H9 (cell line): ENCODE measurements around the gene MBD2. TPM values are rescaled to one million over a fixed set of nuclear protein-coding genes. Genes with fewer than 3 reads are reported as not detected.

Source experiments
- DNase-seq: peaks from one replicate; pipeline ENCODE4 v3.0.0-alpha.2; 2017
- H2AFZ ChIP-seq: one replicate; pipeline ENCODE4 v1.6.1; 2013; ENCODE audit warnings: mild to moderate bottlenecking, low read length, control low read depth, moderate library complexity
- H2AK5ac ChIP-seq: 2 replicates; pipeline ENCODE4 v1.6.1; 2013; ENCODE audit warnings: low read length, control low read depth, mixed read lengths; ENCODE audit not compliant: insufficient read length
- H2BK120ac ChIP-seq: one replicate; pipeline ENCODE4 v1.6.1; 2013; ENCODE audit warnings: low read depth, mild to moderate bottlenecking, low read length, control low read depth, inconsistent platforms; ENCODE audit not compliant: poor library complexity, severe bottlenecking
- H2BK12ac ChIP-seq: 2 replicates; pipeline ENCODE4 v1.6.1; 2013; ENCODE audit warnings: low read length, control low read depth, mixed read lengths, low read depth; ENCODE audit not compliant: insufficient read length
- H2BK15ac ChIP-seq: 2 replicates; pipeline ENCODE4 v1.6.1; 2013; ENCODE audit warnings: low read depth, low read length, control low read depth
- H2BK20ac ChIP-seq: one replicate; pipeline ENCODE4 v1.6.1; 2013; ENCODE audit warnings: low read depth, mild to moderate bottlenecking, low read length, control low read depth, inconsistent platforms; ENCODE audit not compliant: poor library complexity, severe bottlenecking
- H2BK5ac ChIP-seq: 2 replicates; pipeline ENCODE4 v1.6.1; 2013; ENCODE audit warnings: low read length, control low read depth, mixed read lengths; ENCODE audit not compliant: insufficient read length
- H3K14ac ChIP-seq: 2 replicates; pipeline ENCODE4 v1.6.1; 2013; ENCODE audit warnings: low read length, control low read depth; ENCODE audit not compliant: insufficient read depth
- H3K18ac ChIP-seq: 2 replicates; pipeline ENCODE4 v1.6.1; 2013; ENCODE audit warnings: low read depth, mild to moderate bottlenecking, mixed read lengths, low read length, control low read depth; ENCODE audit not compliant: insufficient read length
- H3K23ac ChIP-seq: 2 replicates; pipeline ENCODE4 v1.6.1; 2013; ENCODE audit warnings: low read length, control low read depth, mixed read lengths, low read depth; ENCODE audit not compliant: insufficient read length
- H3K23me2 ChIP-seq: 2 replicates; pipeline ENCODE4 v1.6.1; 2013; ENCODE audit warnings: low read depth, mild to moderate bottlenecking, mixed read lengths, low read length, control low read depth; ENCODE audit not compliant: insufficient read length, poor library complexity, severe bottlenecking
- H3K27ac ChIP-seq: 2 replicates; pipeline ENCODE4 v1.5.1; 2013; ENCODE audit warnings: low read length, control low read depth, mixed read lengths, low read depth; ENCODE audit not compliant: insufficient read length
- H3K27me3 ChIP-seq: 2 replicates; pipeline ENCODE4 v1.6.1; 2013; ENCODE audit warnings: low read length, control low read depth, inconsistent platforms; ENCODE audit not compliant: insufficient read depth
- H3K4ac ChIP-seq: 2 replicates; pipeline ENCODE4 v1.6.1; 2013; ENCODE audit warnings: low read depth, mild to moderate bottlenecking, control low read depth, inconsistent platforms, low read length, moderate library complexity
- H3K4me1 ChIP-seq: 2 replicates; pipeline ENCODE4 v1.6.1; 2013; ENCODE audit warnings: low read length, control low read depth, inconsistent platforms; ENCODE audit not compliant: insufficient read depth
- H3K4me2 ChIP-seq: 2 replicates; pipeline ENCODE4 v1.6.1; 2013; ENCODE audit warnings: low read length, control low read depth, mixed read lengths; ENCODE audit not compliant: insufficient read length, insufficient read depth
- H3K56ac ChIP-seq: 2 replicates; pipeline ENCODE4 v1.6.1; 2013; ENCODE audit warnings: low read depth, mild to moderate bottlenecking, mixed read lengths, low read length, control low read depth; ENCODE audit not compliant: insufficient read length
- H3K79me1 ChIP-seq: 2 replicates; pipeline ENCODE4 v1.6.1; 2013; ENCODE audit warnings: low read depth, mild to moderate bottlenecking, moderate library complexity, low read length, control low read depth, inconsistent platforms; ENCODE audit not compliant: insufficient read depth, poor library complexity, severe bottlenecking
- H3K79me2 ChIP-seq: 2 replicates; pipeline ENCODE4 v1.6.1; 2013; ENCODE audit warnings: low read length, control low read depth, inconsistent platforms; ENCODE audit not compliant: insufficient read depth
- H3K9ac ChIP-seq: 2 replicates; pipeline ENCODE4 v1.6.1; 2013; ENCODE audit warnings: low read length, control low read depth, mixed read lengths; ENCODE audit not compliant: insufficient read length; ENCODE audit errors: extremely low read depth
- H3K9me3 ChIP-seq: one replicate; pipeline ENCODE4 v1.6.1; 2013; ENCODE audit warnings: low read depth, low read length, inconsistent platforms; ENCODE audit not compliant: control insufficient read depth
- H3T11ph ChIP-seq: one replicate; pipeline ENCODE4 v1.6.1; 2013; ENCODE audit warnings: mild to moderate bottlenecking, low read length, control low read depth, inconsistent platforms
- H4K20me1 ChIP-seq: one replicate; pipeline ENCODE4 v1.6.1; 2013; ENCODE audit not compliant: control insufficient read depth, insufficient read length, insufficient read depth
- H4K5ac ChIP-seq: 2 replicates; pipeline ENCODE4 v1.6.1; 2013; ENCODE audit warnings: low read depth, mild to moderate bottlenecking, mixed read lengths, low read length, control low read depth; ENCODE audit not compliant: insufficient read length
- H4K8ac ChIP-seq: replicated peaks from 2 replicates; pipeline ENCODE4 v1.6.1; 2013; ENCODE audit warnings: low read length, control low read depth, mixed read lengths, low read depth; ENCODE audit not compliant: insufficient read length
- H4K91ac ChIP-seq: 2 replicates; pipeline ENCODE4 v1.6.1; 2013; ENCODE audit warnings: low read depth, mild to moderate bottlenecking, moderate library complexity, mixed read lengths, low read length, control low read depth; ENCODE audit not compliant: insufficient read length
- H3K27ac Mint-ChIP-seq, 3 experiments: 2 replicates in 2 of 3; 3 replicates in 1 of 3; pipeline ENCODE4 v1.8.0; 2020 to 2021; ENCODE audit warnings: mixed read lengths in 3 of 3, mild to moderate bottlenecking in 1 of 3, moderate library complexity in 1 of 3
- H3K27me3 Mint-ChIP-seq: 2 replicates; pipeline ENCODE4 v1.8.0; 2021; ENCODE audit warnings: low read depth, mild to moderate bottlenecking, moderate library complexity, mixed read lengths
- H3K36me3 Mint-ChIP-seq, 3 experiments: 2 replicates in 2 of 3; 3 replicates in 1 of 3; pipeline ENCODE4 v1.8.0; 2020 to 2021; ENCODE audit warnings: low read depth in 3 of 3, mixed read lengths in 3 of 3; ENCODE audit not compliant: insufficient read depth in 1 of 3
- H3K4me1 Mint-ChIP-seq, 2 experiments: 2 replicates each; pipeline ENCODE4 v1.8.0; 2020; ENCODE audit warnings: mixed read lengths in 2 of 2
- H3K4me3 Mint-ChIP-seq, 2 experiments: 2 replicates in 1 of 2; 3 replicates in 1 of 2; pipeline ENCODE4 v1.8.0; 2020 to 2021; ENCODE audit warnings: mild to moderate bottlenecking in 2 of 2, mixed read lengths in 2 of 2, moderate library complexity in 1 of 2
- H3K9me3 Mint-ChIP-seq, 2 experiments: 2 replicates in 1 of 2; 3 replicates in 1 of 2; pipeline ENCODE4 v1.8.0; 2020; ENCODE audit warnings: mild to moderate bottlenecking in 2 of 2, mixed read lengths in 2 of 2, moderate library complexity in 1 of 2
- CTCF ChIP-seq: fragments of 200-600 bp; sonication (generic); conservative IDR thresholded peaks from 3 replicates; pipeline ENCODE4 v1.8.0; 2021; ENCODE audit warnings: antibody characterized with exemption, mild to moderate bottlenecking
- WGBS: extraction: QIAGEN DNeasy Blood & Tissue Kit; methylation state at CpG from one replicate; pipeline ENCODE4 v1.1.7; 2013; ENCODE audit warnings: missing lambda C conversion rate, low lambda C conversion rate, mixed read lengths; ENCODE audit not compliant: insufficient read length; ENCODE audit errors: extremely low coverage; 5-methylcytosine and 5-hydroxymethylcytosine counted together
- total RNA-seq: library from RNA; stranded (reverse); gene quantifications from 2 replicates; pipeline ENCODE4 v1.2.1, GENCODE V29; 2021

The MBD2 gene
- total RNA-seq, 1 experiment from 2014 or later = 34.0 TPM

DNA sequence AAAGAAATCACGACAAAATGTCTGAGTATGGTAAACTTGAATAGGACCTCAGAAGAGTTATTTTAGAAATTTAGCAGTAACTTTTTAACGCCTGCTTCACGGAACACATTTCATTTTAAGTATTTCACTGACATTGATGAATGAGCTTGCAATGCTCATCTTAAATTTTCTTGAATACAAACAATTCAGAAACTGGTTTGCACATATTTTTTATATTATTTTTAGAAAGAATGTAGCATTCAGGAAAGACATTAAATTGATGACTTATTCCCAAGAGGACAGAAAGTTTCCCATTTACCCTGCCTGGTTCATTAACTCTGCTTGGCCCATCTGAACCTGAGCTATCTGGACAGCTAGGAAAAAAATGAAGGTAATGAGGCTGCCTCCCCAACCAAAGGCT is 89.3 kb downstream of the MBD2 start:
- no peak for DNase-seq
- Histone ChIP-seq H3K9ac (no peak overlapping the region), H3T11ph (no peak overlapping the region), H3K9me3 (peaks cover 11% of the 10 kb centered on the region), H3K4me1 (no peaks in the 10 kb centered on the region), H2BK20ac (no peak overlapping the region), H3K23me2 (no peaks in the 10 kb centered on the region), H3K4ac (no peak overlapping the region), H3K27ac (no peak overlapping the region), H4K8ac (no peak overlapping the region), H3K79me1 (no peaks in the 10 kb centered on the region), H3K27me3 (no peaks in the 10 kb centered on the region), H2BK120ac (no peak overlapping the region), H3K4me2 (no peak overlapping the region), H4K20me1 (no peaks in the 10 kb centered on the region), H4K5ac (no peak overlapping the region), H2AK5ac (no peak overlapping the region), H3K23ac (no peak overlapping the region), H2BK12ac (no peak overlapping the region), H3K14ac (no peak overlapping the region), H4K91ac (no peak overlapping the region), H2BK15ac (no peak overlapping the region), H3K56ac (no peak overlapping the region), H2AFZ (no peak overlapping the region), H2BK5ac (no peak overlapping the region), H3K18ac (no peak overlapping the region), H3K79me2 (no peaks in the 10 kb centered on the region)
- Mint-ChIP-seq H3K9me3 (peaks cover 16 to 21% of the 10 kb centered on the region in 2 experiments; a peak in 4 of 5 replicates), H3K4me1 (peaks cover 10% of the 10 kb centered on the region in 2 experiments), H3K27ac (no peak overlapping the region), H3K27me3 (no peaks in the 10 kb centered on the region; the same call in 1 of the 2 replicates), H3K4me3 (no peak overlapping the region), H3K36me3 (peaks cover 9 to 19% (median 15%) of the 10 kb centered on the region in 3 experiments; a peak in 6 of 7 replicates)
- no peak for TF ChIP-seq CTCF
- no CpG with 5 or more reads among the region's 3 CpGs for WGBS
